Activated CD8-positive, alpha-beta memory T cell treated with anti-CD3 and anti-CD28 coated beads for 36 hours (primary cell): ENCODE data around the gene SHROOM3. TPM values are rescaled to one million over a fixed set of nuclear protein-coding genes. Genes with fewer than 3 reads are reported as not detected.

Source experiments
- CTCF ChIA-PET: fragments of 350-600 bp; sonication (Branson Sonifier 250); formaldehyde crosslinking; loops from one replicate; lab custom pipeline; 2021; ENCODE audit warnings: antibody characterized with exemption; lab: Charles Lee
- POLR2A ChIA-PET: fragments of 350-600 bp; sonication (Branson Sonifier 250); formaldehyde crosslinking; loops from one replicate; lab custom pipeline; 2021; ENCODE audit warnings: antibody characterized with exemption; lab: Charles Lee
- total RNA-seq, 2 experiments: library from RNA; stranded (reverse); gene quantifications; one replicate each; pipeline ENCODE4 v1.2.3, GENCODE V29; 2021

SHROOM3 gene
- total RNA-seq, 2 experiments from 2014 or later: not detected

GRCh38 chr4:76581077-76581962 lies 146.3 kb downstream of the SHROOM3 start:
- ChIA-PET CTCF (no interaction called here), POLR2A (no interaction called here)

GRCh38 chr4:76582074-76582816 lies 147.2 kb downstream of the SHROOM3 start:
- POLR2A ChIA-PET: no interaction called here
- CTCF ChIA-PET: no interaction called here

GRCh38 chr4:76582817-76583087 lies 147.7 kb downstream of the SHROOM3 start:
- POLR2A ChIA-PET: no interaction called here
- CTCF ChIA-PET: no interaction called here

GRCh38 chr4:76584241-76585152 lies 149.5 kb downstream of the SHROOM3 start:
- POLR2A ChIA-PET: no interaction called here
- CTCF ChIA-PET: no interaction called here

GRCh38 chr4:76585272-76585671 lies 150.2 kb downstream of the SHROOM3 start:
- ChIA-PET POLR2A (no interaction called here), CTCF (no interaction called here)

- POLR2A ChIA-PET: no interaction called here
- CTCF ChIA-PET: no interaction called here
Measured at GRCh38 chr4:76585897-76586360, 150.9 kb downstream of the SHROOM3 start.

GRCh38 chr4:76588274-76588673 lies 153.2 kb downstream of the SHROOM3 start:
- POLR2A ChIA-PET: no interaction called here
- CTCF ChIA-PET: no interaction called here

GRCh38 chr4:76589402-76589801 lies 154.4 kb downstream of the SHROOM3 start:
- POLR2A ChIA-PET: interaction anchor here (0.7 kb wide), 1 partner anchor 1097 kb away, joined by 5 read pairs; no protein-coding TSS in a partner anchor

GRCh38 chr4:76589872-76590797 lies 155.1 kb downstream of the SHROOM3 start:
- ChIA-PET CTCF (interaction anchor here (0.7 kb wide), 1 partner anchor 76 kb away, joined by 4 read pairs; no protein-coding TSS in a partner anchor), POLR2A (interaction anchor here (0.7 kb wide), 1 partner anchor 1098 kb away, joined by 5 read pairs; no protein-coding TSS in a partner anchor)

More at GRCh38 chr4:76589402-76589801, 154.4 kb downstream of the SHROOM3 start:
- CTCF ChIA-PET: no interaction called here

- ChIA-PET CTCF (no interaction called here), POLR2A (no interaction called here)
Measured at GRCh38 chr4:76590798-76591281, 155.8 kb downstream of the SHROOM3 start.

- ChIA-PET CTCF (no interaction called here), POLR2A (no interaction called here)
Measured at GRCh38 chr4:76591992-76592391, 157.0 kb downstream of the SHROOM3 start.

GRCh38 chr4:76592460-76592859 lies 157.4 kb downstream of the SHROOM3 start:
- ChIA-PET CTCF (no interaction called here), POLR2A (no interaction called here)

GRCh38 chr4:76594173-76594572 lies 159.1 kb downstream of the SHROOM3 start:
- POLR2A ChIA-PET: no interaction called here

GRCh38 chr4:76595435-76595834 lies 160.4 kb downstream of the SHROOM3 start:
- ChIA-PET POLR2A (no interaction called here), CTCF (no interaction called here)

More at GRCh38 chr4:76594173-76594572, 159.1 kb downstream of the SHROOM3 start:
- CTCF ChIA-PET: no interaction called here

- POLR2A ChIA-PET: no interaction called here
- CTCF ChIA-PET: no interaction called here
Measured at GRCh38 chr4:76596713-76597112, 161.7 kb downstream of the SHROOM3 start.

GRCh38 chr4:76597423-76597979 lies 162.5 kb downstream of the SHROOM3 start:
- ChIA-PET POLR2A (no interaction called here), CTCF (no interaction called here)

- CTCF ChIA-PET: no interaction called here
- POLR2A ChIA-PET: no interaction called here
Measured at GRCh38 chr4:76600447-76600846, 165.4 kb downstream of the SHROOM3 start.

GRCh38 chr4:76601791-76602190 lies 166.8 kb downstream of the SHROOM3 start:
- CTCF ChIA-PET: no interaction called here

More at GRCh38 chr4:76601791-76602190, 166.8 kb downstream of the SHROOM3 start:
- POLR2A ChIA-PET: no interaction called here
